LNCaP clone FGC (cell line): ENCODE measurements around the gene PCDHGA1.

Experiments
- DNase-seq: peaks from one replicate; pipeline ENCODE4 v3.0.0-alpha.2; 2011; ENCODE audit warnings: low read depth
- H3K4me3 ChIP-seq: 2 replicates; pipeline ENCODE4 v1.5.1; 2011; ENCODE audit warnings: mild to moderate bottlenecking, low read depth, low read length, control low read depth
- CTCF ChIP-seq: IDR thresholded peaks from 2 replicates; pipeline ENCODE4 v1.5.1; 2012; ENCODE audit warnings: mild to moderate bottlenecking; ENCODE audit not compliant: control insufficient read depth, insufficient read depth; ENCODE audit errors: extremely low read depth

The PCDHGA1 gene

GRCh38 chr5:141525653-141526052 lies 195.3 kb downstream of the PCDHGA1 start:
- TF ChIP-seq CTCF: no peak
- no peak for DNase-seq
- H3K4me3 ChIP-seq: no peak overlapping the region

- TF ChIP-seq CTCF: no peak
- DNase-seq: no peak
- H3K4me3 ChIP-seq: no peak overlapping the region
Measured at GRCh38 chr5:141527426-141527825, 197.1 kb downstream of the PCDHGA1 start.

- no peak for DNase-seq
- no peak for TF ChIP-seq CTCF
- no peak overlapping the region for H3K4me3 ChIP-seq
Measured at GRCh38 chr5:141528291-141528984, 198.1 kb downstream of the PCDHGA1 start.

GRCh38 chr5:141529002-141529401 lies 198.7 kb downstream of the PCDHGA1 start:
- no peak for DNase-seq
- H3K4me3 ChIP-seq: no peak overlapping the region
- TF ChIP-seq CTCF: no peak

- no peak for TF ChIP-seq CTCF
- no peak overlapping the region for H3K4me3 ChIP-seq
- no peak for DNase-seq
Measured at GRCh38 chr5:141529873-141530272, 199.6 kb downstream of the PCDHGA1 start.

GRCh38 chr5:141532726-141533125 lies 202.4 kb downstream of the PCDHGA1 start:
- H3K4me3 ChIP-seq: no peak overlapping the region
- no peak for DNase-seq
- TF ChIP-seq CTCF: no peak

- no peak for DNase-seq
- TF ChIP-seq CTCF: no peak
- no peak overlapping the region for H3K4me3 ChIP-seq
Measured at GRCh38 chr5:141533897-141534296, 203.6 kb downstream of the PCDHGA1 start.
